ENCODE measurements around the gene ATG7. TPM values are rescaled to one million over a fixed set of nuclear protein-coding genes. Genes with fewer than 3 reads are reported as not detected.

ATG7 gene
- total and polyA plus RNA-seq, 9 donors = 10.2 to 54.5 (median 37.4) TPM

- Histone ChIP-seq H3K9me3 (no peaks in the 10 kb centered on the region), H3K27me3 (no peaks in the 10 kb centered on the region), H3K36me3 (no peaks in the 10 kb centered on the region), H3K27ac (no peak overlapping the region), H3K4me1 (ENCODE audit: insufficient read depth) (peaks cover 16% of the 10 kb centered on the region), H3K4me3 (no peak overlapping the region)
- no peak for DNase-seq
- WGBS, 3 donors = 91 to 96% (median 95%) methylated on average over 5 of the region's 5 CpGs
- intact Hi-C loops (cut with DNase I) = no loop called here
- TF ChIP-seq CTCF (IDR thresholded peaks at IDR 0.05) = no peak
- TF ChIP-seq EP300 (IDR thresholded peaks at IDR 0.05) = no peak
- TF ChIP-seq POLR2A (IDR thresholded peaks at IDR 0.05) = no peak
Measured at GRCh38 chr3:11291808-11292207, 19.6 kb downstream of the ATG7 start.

GRCh38 chr3:11297126-11297525, 24.9 kb downstream of the ATG7 start:
- Histone ChIP-seq H3K27me3 (no peaks in the 10 kb centered on the region), H3K4me1 (ENCODE audit: insufficient read depth) (no peaks in the 10 kb centered on the region), H3K27ac (no peak overlapping the region), H3K4me3 (no peak overlapping the region), H3K9me3 (no peaks in the 10 kb centered on the region), H3K36me3 (no peaks in the 10 kb centered on the region)
- intact Hi-C loops (cut with DNase I) = no loop called here
- DNase-seq = no peak
- TF ChIP-seq POLR2A (IDR thresholded peaks at IDR 0.05) = no peak
- no peak for TF ChIP-seq CTCF (IDR thresholded peaks at IDR 0.05)
- no peak for TF ChIP-seq EP300 (IDR thresholded peaks at IDR 0.05)
- 60 to 66% (median 64%) methylated on average over 4 of the region's 4 CpGs for WGBS, 3 donors

- WGBS, 3 donors = 94 to 99% (median 96%) methylated on average over 3 of the region's 3 CpGs
- no peaks in the 10 kb centered on the region for H3K9me3 ChIP-seq
- no peaks in the 10 kb centered on the region for H3K36me3 ChIP-seq
- H3K4me3 ChIP-seq = no peak overlapping the region
- H3K4me1 ChIP-seq (ENCODE audit: insufficient read depth) = no peaks in the 10 kb centered on the region
- no peak for DNase-seq
- no peak overlapping the region for H3K27ac ChIP-seq
- TF ChIP-seq EP300 (IDR thresholded peaks at IDR 0.05) (no peak), POLR2A (IDR thresholded peaks at IDR 0.05) (no peak), CTCF (IDR thresholded peaks at IDR 0.05) (no peak)
- H3K27me3 ChIP-seq = no peaks in the 10 kb centered on the region
- intact Hi-C loops (cut with DNase I) = no loop called here
Measured at GRCh38 chr3:11300970-11301369, 28.8 kb downstream of the ATG7 start.

- Histone ChIP-seq H3K27ac (no peak overlapping the region), H3K4me3 (no peak overlapping the region), H3K27me3 (no peaks in the 10 kb centered on the region), H3K36me3 (no peaks in the 10 kb centered on the region), H3K4me1 (ENCODE audit: insufficient read depth) (peaks cover 6% of the 10 kb centered on the region), H3K9me3 (no peaks in the 10 kb centered on the region)
- intact Hi-C loops (cut with DNase I) = no loop called here
- TF ChIP-seq CTCF (IDR thresholded peaks at IDR 0.05) (no peak), POLR2A (IDR thresholded peaks at IDR 0.05) (no peak), EP300 (IDR thresholded peaks at IDR 0.05) (no peak)
- no peak for DNase-seq
Measured at GRCh38 chr3:11302444-11302843, 30.2 kb downstream of the ATG7 start.

- no peak overlapping the region for H3K4me3 ChIP-seq
- no peak for TF ChIP-seq CTCF (IDR thresholded peaks at IDR 0.05)
- TF ChIP-seq EP300 (IDR thresholded peaks at IDR 0.05) = no peak
- TF ChIP-seq POLR2A (IDR thresholded peaks at IDR 0.05) = no peak
- H3K4me1 ChIP-seq (ENCODE audit: insufficient read depth) = peaks cover 8% of the 10 kb centered on the region
- WGBS, 3 donors = 97 to 98% (median 97%) methylated on average over 6 of the region's 6 CpGs
- H3K9me3 ChIP-seq = no peaks in the 10 kb centered on the region
- H3K36me3 ChIP-seq = no peaks in the 10 kb centered on the region
- no peak for DNase-seq
- H3K27ac ChIP-seq = no peak overlapping the region
- intact Hi-C loops (cut with DNase I) = no loop called here
- no peaks in the 10 kb centered on the region for H3K27me3 ChIP-seq
Measured at GRCh38 chr3:11304175-11304574, 32.0 kb downstream of the ATG7 start.
